A549 (cell line): ENCODE results near the gene KCTD20. TPM values are rescaled to one million over a fixed set of nuclear protein-coding genes. Genes with fewer than 3 reads are reported as not detected.

ENCODE experiments used
- ATAC-seq, 2 experiments: fragments of 200-7000 bp in 1 of 2; fragments of >200 bp in 1 of 2; cut with Nextera tagmentation in 1 of 2; cut with Tn5 transposase in 1 of 2; 3 replicates each; pipeline versions ENCODE4 v1.8.0 to v1.9.1; 2018 to 2020; ENCODE audit warnings: mild to moderate bottlenecking in 1 of 2, moderate library complexity in 1 of 2
- CTCF ChIA-PET: fragments of 300-600 bp; sonication (Branson Sonifier 250); formaldehyde crosslinking; extraction: SDS; loops from one replicate; lab custom pipeline; 2021; ENCODE audit warnings: antibody characterized with exemption, inconsistent platforms; lab: Yijun Ruan, JAX
- POLR2A ChIA-PET: fragments of 350-600 bp; formaldehyde crosslinking; extraction: SDS; loops from one replicate; lab custom pipeline; 2021; ENCODE audit warnings: antibody characterized with exemption, inconsistent platforms; lab: Yijun Ruan, JAX
- DNase-seq, 2 experiments: peaks; one replicate each; pipeline versions ENCODE4 v3.0.0 to v3.0.0-alpha.2; 2011 to 2016; ENCODE audit warnings: low read depth in 1 of 2, low spot score in 1 of 2
- FAIRE-seq: peaks from 2 replicates; lab custom pipeline; 2011; peaks lifted over from hg19 to GRCh38; lab: Jason Lieb, UNC
- H3K27ac ChIP-seq, 2 experiments: fragments of >200 bp; sonication (Bioruptor Twin); formaldehyde crosslinking; 3 replicates each; pipeline ENCODE4 v1.5.1; 2016 to 2017
- H3K4me1 ChIP-seq: fragments of >200 bp; sonication (Bioruptor Twin); formaldehyde crosslinking; 3 replicates; pipeline ENCODE4 v1.6.1; 2016
- H3K4me2 ChIP-seq: fragments of >200 bp; sonication (Bioruptor Twin); formaldehyde crosslinking; 3 replicates; pipeline ENCODE4 v1.6.1; 2016
- H3K4me3 ChIP-seq: fragments of >200 bp; sonication (Bioruptor Twin); formaldehyde crosslinking; 3 replicates; pipeline ENCODE4 v1.5.1; 2016
- H3K9me3 ChIP-seq: fragments of >200 bp; sonication (Bioruptor Twin); formaldehyde crosslinking; 3 replicates; pipeline ENCODE4 v1.6.1; 2016
- BCL3 ChIP-seq: fragments of >200 bp; sonication (Bioruptor Twin); formaldehyde crosslinking; IDR thresholded peaks from 3 replicates; pipeline ENCODE4 v1.6.1; 2016
- BHLHE40 ChIP-seq: IDR thresholded peaks from 2 replicates; pipeline ENCODE4 v1.6.1; 2012; ENCODE audit warnings: low read depth, low read length, inconsistent platforms
- CEBPB ChIP-seq, 2 experiments: fragments of >200 bp in 1 of 2; sonication (Bioruptor Twin) in 1 of 2; formaldehyde crosslinking in 1 of 2; IDR thresholded peaks; 2 replicates each; pipeline ENCODE4 v1.6.1; 2012 to 2016
- CHD4 ChIP-seq: fragments of 200-600 bp; sonication (generic); IDR thresholded peaks from 2 replicates; pipeline ENCODE4 v1.6.1; 2016; ENCODE audit warnings: antibody characterized with exemption, mild to moderate bottlenecking, borderline replicate concordance
- EP300 ChIP-seq, 2 experiments: fragments of >200 bp; sonication (Bioruptor Twin); formaldehyde crosslinking; IDR thresholded peaks; 2 replicates in 1 of 2; 3 replicates in 1 of 2; pipeline ENCODE4 v1.6.1; 2016 to 2017
- ESRRA ChIP-seq: fragments of 150-350 bp; IDR thresholded peaks from 2 replicates; pipeline ENCODE4 v1.6.1; 2014; ENCODE audit warnings: mild to moderate bottlenecking, low read length, borderline replicate concordance
- FOSL2 ChIP-seq, 2 experiments: fragments of 450-650 bp in 1 of 2; fragments of >200 bp in 1 of 2; sonication (Bioruptor Twin) in 1 of 2; formaldehyde crosslinking; IDR thresholded peaks; 2 replicates each; pipeline versions ENCODE4 v1.5.0 to v1.6.1; 2016 to 2020; ENCODE audit warnings: mild to moderate bottlenecking in 1 of 2, moderate library complexity in 1 of 2
- FOXS1 ChIP-seq: fragments of 250-450 bp; sonication (Bioruptor Pico); IDR thresholded peaks from 2 replicates; pipeline ENCODE4 v1.5.0; 2020; ENCODE audit warnings: mild to moderate bottlenecking, moderate library complexity
- GATA3 ChIP-seq: IDR thresholded peaks from 2 replicates; pipeline ENCODE4 v1.6.1; 2012; ENCODE audit warnings: borderline replicate concordance
- HOXB13 ChIP-seq: fragments of 250-450 bp; sonication (Bioruptor Pico); IDR thresholded peaks from 2 replicates; pipeline ENCODE4 v1.5.0; 2020; ENCODE audit warnings: low read depth, mild to moderate bottlenecking, moderate library complexity
- JUN ChIP-seq, 2 experiments: fragments of >200 bp; sonication (Bioruptor Twin); formaldehyde crosslinking; IDR thresholded peaks; 2 replicates in 1 of 2; 3 replicates in 1 of 2; pipeline ENCODE4 v1.6.1; 2016 to 2017
- JUNB ChIP-seq: fragments of >200 bp; sonication (Bioruptor Twin); formaldehyde crosslinking; IDR thresholded peaks from 2 replicates; pipeline ENCODE4 v1.6.1; 2016
- KDM5A ChIP-seq: fragments of 200-600 bp; sonication (generic); IDR thresholded peaks from 2 replicates; pipeline ENCODE4 v1.6.1; 2016; ENCODE audit warnings: antibody characterized with exemption, mild to moderate bottlenecking
- MAFK ChIP-seq: fragments of 450-650 bp; IDR thresholded peaks from 2 replicates; pipeline ENCODE4 v1.6.1; 2014; ENCODE audit not compliant: partially characterized antibody
- MAZ ChIP-seq: fragments of 150-350 bp; IDR thresholded peaks from 2 replicates; pipeline ENCODE4 v1.6.1; 2014; ENCODE audit warnings: antibody characterized with exemption, low read depth, low read length, borderline replicate concordance
- PBX3 ChIP-seq: IDR thresholded peaks from 2 replicates; pipeline ENCODE4 v1.6.1; 2012
- POLR2A ChIP-seq: IDR thresholded peaks from 2 replicates; pipeline ENCODE4 v1.6.1; 2012; ENCODE audit warnings: mild to moderate bottlenecking, low read length
- RFX5 ChIP-seq: fragments of 450-650 bp; IDR thresholded peaks from 2 replicates; pipeline ENCODE4 v1.7.1; 2014; ENCODE audit warnings: antibody characterized with exemption, mild to moderate bottlenecking, moderate library complexity
- TFCP2L1 ChIP-seq: fragments of 250-450 bp; sonication (Bioruptor Pico); IDR thresholded peaks from 2 replicates; pipeline ENCODE4 v1.5.0; 2021; ENCODE audit warnings: mild to moderate bottlenecking
- ZNF302 ChIP-seq: fragments of 250-450 bp; sonication (Bioruptor Pico); IDR thresholded peaks from 2 replicates; pipeline ENCODE4 v1.9.0; 2021; ENCODE audit warnings: inconsistent platforms, mild to moderate bottlenecking, moderate library complexity
- WGBS: methylation state at CpG from one replicate; pipeline ENCODE4 v1.1.6; 2017; ENCODE audit errors: missing lambda C conversion rate; 5-methylcytosine and 5-hydroxymethylcytosine counted together
- polyA plus RNA-seq, 4 experiments: library from polyadenylated mRNA; depleted of rRNA in 3 of 4; stranded (reverse); fragments of >200 nt; fragmentation: RNase III in 1 of 4; extraction: RNeasy Plus Mini Kit Qiagen cat#74134 plus additional on column Dnase treatment in 1 of 4; gene quantifications; 2 replicates in 3 of 4; 3 replicates in 1 of 4; pipeline ENCODE4 v1.2.3, GENCODE V29; 2011 to 2017
- TF ChIP-seq, protein P1 (sequence below): fragments of >200 bp; sonication (Bioruptor Twin); formaldehyde crosslinking; IDR thresholded peaks from 3 replicates; pipeline ENCODE4 v1.5.1; 2016

The KCTD20 gene
- polyA plus RNA-seq, 2 of the 4 experiments (the other 2 are of a cell fraction) = 16.8 to 48.2 TPM

- no peak overlapping the region for H3K4me3 ChIP-seq
- no peak overlapping the region for H3K27ac ChIP-seq
- CTCF ChIA-PET = no interaction called here
- H3K4me2 ChIP-seq = no peak overlapping the region
- TF ChIP-seq BCL3 (no peak), KDM5A (no peak), MAZ (no peak), MAFK (no peak), FOSL2 (IDR thresholded peaks at IDR 0.05) (no peak), FOSL2 (CRISPR knock-in tag; IDR thresholded peaks at IDR 0.05) (no peak), JUN (IDR thresholded peaks at IDR 0.05) (no peak), CHD4 (no peak), ESRRA (no peak), CEBPB (IDR thresholded peaks at IDR 0.05) (no peak), PBX3 (no peak)
- TF ChIP-seq, all 56 proteins: peak for 0
- WGBS = 67% methylated on average over 1 of the region's 1 CpG
- DNase-seq (no peak), FAIRE-seq (no peak), ATAC-seq (no peak)
- Histone ChIP-seq H3K4me1 (no peaks in the 10 kb centered on the region), H3K9me3 (no peaks in the 10 kb centered on the region)
- POLR2A ChIA-PET = no interaction called here
These were observed 90.5 kb downstream of the KCTD20 start for GRCh38 chr6:36533321-36533720.

DNA sequence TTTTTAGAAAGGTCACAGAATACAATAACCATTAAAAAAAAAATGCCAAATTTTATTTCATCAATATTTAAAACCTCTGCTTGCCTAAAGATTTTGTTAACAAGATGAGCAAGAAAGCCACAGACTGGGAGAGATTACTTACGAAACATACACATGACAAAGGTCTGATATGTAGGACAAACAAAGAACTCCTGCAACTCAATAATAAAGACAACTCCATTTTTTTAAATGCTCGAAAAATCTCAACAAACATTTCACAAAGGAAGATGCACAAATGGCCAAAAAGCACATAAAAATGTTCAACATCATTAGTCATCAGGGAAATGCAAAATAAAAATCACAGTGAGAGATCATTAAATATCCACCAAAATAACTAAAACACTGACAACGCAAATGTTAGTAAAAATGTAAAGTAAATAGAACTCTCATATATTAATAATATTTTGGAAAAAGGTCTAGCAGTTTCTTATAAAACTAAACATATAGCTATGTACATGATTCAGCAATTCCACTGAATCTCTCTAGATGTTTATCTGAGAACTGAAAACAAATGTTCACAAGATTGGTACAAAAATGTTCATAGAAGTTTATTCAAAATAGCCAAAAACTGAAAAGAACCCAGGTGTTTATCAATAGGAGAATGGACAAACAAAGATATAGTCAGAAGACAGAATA is 94.2 kb downstream of the KCTD20 start:
- CTCF ChIA-PET = interaction anchor here (1.0 kb wide), 1 partner anchor 74 kb away, joined by 3 read pairs; no protein-coding TSS in a partner anchor
- TF ChIP-seq FOXS1 = no peak
- no peak for TF ChIP-seq TFCP2L1 (CRISPR knock-in tag)
- TF ChIP-seq ESRRA = no peak
- TF ChIP-seq GATA3 = no peak
- TF ChIP-seq, protein P1, sequence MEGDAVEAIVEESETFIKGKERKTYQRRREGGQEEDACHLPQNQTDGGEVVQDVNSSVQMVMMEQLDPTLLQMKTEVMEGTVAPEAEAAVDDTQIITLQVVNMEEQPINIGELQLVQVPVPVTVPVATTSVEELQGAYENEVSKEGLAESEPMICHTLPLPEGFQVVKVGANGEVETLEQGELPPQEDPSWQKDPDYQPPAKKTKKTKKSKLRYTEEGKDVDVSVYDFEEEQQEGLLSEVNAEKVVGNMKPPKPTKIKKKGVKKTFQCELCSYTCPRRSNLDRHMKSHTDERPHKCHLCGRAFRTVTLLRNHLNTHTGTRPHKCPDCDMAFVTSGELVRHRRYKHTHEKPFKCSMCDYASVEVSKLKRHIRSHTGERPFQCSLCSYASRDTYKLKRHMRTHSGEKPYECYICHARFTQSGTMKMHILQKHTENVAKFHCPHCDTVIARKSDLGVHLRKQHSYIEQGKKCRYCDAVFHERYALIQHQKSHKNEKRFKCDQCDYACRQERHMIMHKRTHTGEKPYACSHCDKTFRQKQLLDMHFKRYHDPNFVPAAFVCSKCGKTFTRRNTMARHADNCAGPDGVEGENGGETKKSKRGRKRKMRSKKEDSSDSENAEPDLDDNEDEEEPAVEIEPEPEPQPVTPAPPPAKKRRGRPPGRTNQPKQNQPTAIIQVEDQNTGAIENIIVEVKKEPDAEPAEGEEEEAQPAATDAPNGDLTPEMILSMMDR = no peak
- TF ChIP-seq ZNF302 (CRISPR knock-in tag) = no peak
- TF ChIP-seq JUNB = no peak
- no peak for TF ChIP-seq PBX3
- no peak for TF ChIP-seq EP300 (IDR thresholded peaks at IDR 0.05)
- no peak for TF ChIP-seq POLR2A
- TF ChIP-seq RFX5 = no peak
- no peak for TF ChIP-seq HOXB13 (CRISPR knock-in tag)
- no peak for TF ChIP-seq BHLHE40
- Histone ChIP-seq H3K27ac (no peak overlapping the region), H3K4me1 (no peaks in the 10 kb centered on the region), H3K4me2 (no peak overlapping the region), H3K4me3 (no peak overlapping the region), H3K9me3 (no peaks in the 10 kb centered on the region)
- FAIRE-seq (no peak), DNase-seq (no peak), ATAC-seq (no peak)
- POLR2A ChIA-PET = no interaction called here
- 63% methylated on average over 3 of the region's 3 CpGs for WGBS
